Measurements from ENCODE around the gene NLGN1.

DNA sequence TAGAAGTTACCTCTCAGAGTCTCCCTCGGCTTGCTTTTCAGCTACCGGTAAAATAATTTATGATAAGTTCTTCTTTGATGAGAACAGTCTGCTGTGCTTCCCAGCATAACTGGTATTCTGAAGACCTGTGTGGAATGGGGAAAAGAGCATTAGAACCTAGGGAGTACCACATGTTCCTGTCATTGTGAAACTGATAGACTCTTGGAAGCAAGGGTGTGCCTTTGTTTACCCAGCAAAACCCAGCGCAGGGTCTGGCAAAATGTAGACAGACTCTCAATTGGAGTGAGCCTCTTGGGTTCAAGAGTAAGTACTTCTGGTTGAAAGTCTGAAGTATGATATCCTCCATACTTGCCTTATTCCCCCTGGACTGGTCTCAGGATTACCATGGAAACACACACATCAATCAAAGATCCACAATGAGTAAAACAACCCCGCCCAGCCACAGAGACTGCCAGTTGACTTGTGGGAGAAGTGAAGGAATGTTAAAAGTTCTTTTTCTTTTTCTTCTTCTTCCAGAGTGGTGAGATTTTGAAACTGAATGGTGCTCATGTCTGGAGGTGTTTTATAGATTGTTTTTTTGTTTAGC lies 809.2 kb downstream of the NLGN1 start:
- TF ChIP-seq, protein P1, sequence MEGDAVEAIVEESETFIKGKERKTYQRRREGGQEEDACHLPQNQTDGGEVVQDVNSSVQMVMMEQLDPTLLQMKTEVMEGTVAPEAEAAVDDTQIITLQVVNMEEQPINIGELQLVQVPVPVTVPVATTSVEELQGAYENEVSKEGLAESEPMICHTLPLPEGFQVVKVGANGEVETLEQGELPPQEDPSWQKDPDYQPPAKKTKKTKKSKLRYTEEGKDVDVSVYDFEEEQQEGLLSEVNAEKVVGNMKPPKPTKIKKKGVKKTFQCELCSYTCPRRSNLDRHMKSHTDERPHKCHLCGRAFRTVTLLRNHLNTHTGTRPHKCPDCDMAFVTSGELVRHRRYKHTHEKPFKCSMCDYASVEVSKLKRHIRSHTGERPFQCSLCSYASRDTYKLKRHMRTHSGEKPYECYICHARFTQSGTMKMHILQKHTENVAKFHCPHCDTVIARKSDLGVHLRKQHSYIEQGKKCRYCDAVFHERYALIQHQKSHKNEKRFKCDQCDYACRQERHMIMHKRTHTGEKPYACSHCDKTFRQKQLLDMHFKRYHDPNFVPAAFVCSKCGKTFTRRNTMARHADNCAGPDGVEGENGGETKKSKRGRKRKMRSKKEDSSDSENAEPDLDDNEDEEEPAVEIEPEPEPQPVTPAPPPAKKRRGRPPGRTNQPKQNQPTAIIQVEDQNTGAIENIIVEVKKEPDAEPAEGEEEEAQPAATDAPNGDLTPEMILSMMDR (IDR thresholded peaks at IDR 0.05), result no peak
- no peak for TF ChIP-seq EZH2 (IDR thresholded peaks at IDR 0.05)
- TF ChIP-seq EZH2phosphoT487 (IDR thresholded peaks at IDR 0.05), result no peak
